Stimulated activated CD4-positive, alpha-beta T cell treated with anti-CD3 and anti-CD28 coated beads, Interleukin-4, amount 100 ng/mL, for 1 hour (primary cell): ENCODE measurements around the gene CCDC88C.
"Not testable (repeated sequence)": the region's sequence is repeated elsewhere in the genome, so short reads cannot be mapped to it uniquely, and the experiment has no call there.

Experiments used
- DNase-seq: peaks from one replicate; pipeline ENCODE4 v3.0.0-alpha.2; 2020

CCDC88C gene

GRCh38 chr14:91415794-91416743, 1.6 kb downstream of the CCDC88C start:
- DNase-seq: peak; percentile 61

GRCh38 chr14:91414475-91414833, 3.2 kb downstream of the CCDC88C start:
- no peak for DNase-seq

- DNase-seq: peak; percentile 34
Measured at GRCh38 chr14:91413547-91414474, 3.8 kb downstream of the CCDC88C start.

- DNase-seq: no peak
Measured at GRCh38 chr14:91412939-91413338, 4.7 kb downstream of the CCDC88C start.

GRCh38 chr14:91410771-91411536, 6.7 kb downstream of the CCDC88C start:
- DNase-seq: no peak

- DNase-seq: no peak
Measured at GRCh38 chr14:91409928-91410718, 7.5 kb downstream of the CCDC88C start.

GRCh38 chr14:91409240-91409639, 8.4 kb downstream of the CCDC88C start:
- DNase-seq: not testable (repeated sequence)

GRCh38 chr14:91406982-91407381, 10.6 kb downstream of the CCDC88C start:
- no peak for DNase-seq

GRCh38 chr14:91406451-91406850, 11.2 kb downstream of the CCDC88C start:
- no peak for DNase-seq

GRCh38 chr14:91405724-91406435, 11.7 kb downstream of the CCDC88C start:
- DNase-seq: no peak

- peak; percentile 75 for DNase-seq
Measured at GRCh38 chr14:91405241-91405721, 12.3 kb downstream of the CCDC88C start.

GRCh38 chr14:91402771-91403600, 14.6 kb downstream of the CCDC88C start:
- no peak for DNase-seq

GRCh38 chr14:91402348-91402747, 15.3 kb downstream of the CCDC88C start:
- no peak for DNase-seq

- DNase-seq: no peak
Measured at GRCh38 chr14:91401751-91402150, 15.9 kb downstream of the CCDC88C start.

GRCh38 chr14:91400696-91401095, 16.9 kb downstream of the CCDC88C start:
- no peak for DNase-seq

- DNase-seq: peak; percentile 46
Measured at GRCh38 chr14:91399868-91400640, 17.6 kb downstream of the CCDC88C start.

- DNase-seq: no peak
Measured at GRCh38 chr14:91398707-91399106, 18.9 kb downstream of the CCDC88C start.

- no peak for DNase-seq
Measured at GRCh38 chr14:91397965-91398591, 19.5 kb downstream of the CCDC88C start.
